Effector CD4-positive, alpha-beta T cell (primary cell): ENCODE results near the gene LBR.

Experiments
- DNase-seq: peaks from one replicate; pipeline ENCODE4 v3.0.0-alpha.2; 2020

LBR gene

GRCh38 chr1:225366018-225366417, 61.8 kb downstream of the LBR start:
- no peak for DNase-seq

- no peak for DNase-seq
These were observed 63.4 kb downstream of the LBR start for GRCh38 chr1:225364439-225364838.

- no peak for DNase-seq
These were observed 65.0 kb downstream of the LBR start for GRCh38 chr1:225362805-225363204.

GRCh38 chr1:225361176-225361575, 66.7 kb downstream of the LBR start:
- no peak for DNase-seq

GRCh38 chr1:225360119-225360518, 67.7 kb downstream of the LBR start:
- no peak for DNase-seq

GRCh38 chr1:225355863-225356262, 72.0 kb downstream of the LBR start:
- no peak for DNase-seq

GRCh38 chr1:225354906-225355305, 72.9 kb downstream of the LBR start:
- DNase-seq: no peak
